Measurements from ENCODE around the gene WLS.

WLS gene

DNA sequence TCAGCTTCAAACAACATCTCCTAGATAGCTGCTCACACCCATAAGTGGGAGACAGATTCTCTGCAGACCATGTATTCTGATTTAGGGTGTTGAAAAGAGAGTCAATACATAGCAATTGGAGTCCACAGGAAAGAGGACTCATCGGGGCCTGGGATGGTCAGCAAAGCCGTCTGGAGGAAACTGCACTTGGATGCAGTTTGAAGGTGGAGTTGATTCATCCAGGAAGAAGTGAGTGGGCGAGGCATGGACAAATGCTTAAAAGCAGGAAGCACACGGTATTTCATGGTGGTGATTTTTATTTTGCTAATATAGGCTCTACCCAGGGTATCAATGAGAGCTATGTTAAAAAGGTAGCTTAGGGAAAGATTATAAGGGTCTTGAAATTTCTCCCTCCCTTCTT is 145.1 kb downstream of the WLS start:
- TF ChIP-seq, protein P1, sequence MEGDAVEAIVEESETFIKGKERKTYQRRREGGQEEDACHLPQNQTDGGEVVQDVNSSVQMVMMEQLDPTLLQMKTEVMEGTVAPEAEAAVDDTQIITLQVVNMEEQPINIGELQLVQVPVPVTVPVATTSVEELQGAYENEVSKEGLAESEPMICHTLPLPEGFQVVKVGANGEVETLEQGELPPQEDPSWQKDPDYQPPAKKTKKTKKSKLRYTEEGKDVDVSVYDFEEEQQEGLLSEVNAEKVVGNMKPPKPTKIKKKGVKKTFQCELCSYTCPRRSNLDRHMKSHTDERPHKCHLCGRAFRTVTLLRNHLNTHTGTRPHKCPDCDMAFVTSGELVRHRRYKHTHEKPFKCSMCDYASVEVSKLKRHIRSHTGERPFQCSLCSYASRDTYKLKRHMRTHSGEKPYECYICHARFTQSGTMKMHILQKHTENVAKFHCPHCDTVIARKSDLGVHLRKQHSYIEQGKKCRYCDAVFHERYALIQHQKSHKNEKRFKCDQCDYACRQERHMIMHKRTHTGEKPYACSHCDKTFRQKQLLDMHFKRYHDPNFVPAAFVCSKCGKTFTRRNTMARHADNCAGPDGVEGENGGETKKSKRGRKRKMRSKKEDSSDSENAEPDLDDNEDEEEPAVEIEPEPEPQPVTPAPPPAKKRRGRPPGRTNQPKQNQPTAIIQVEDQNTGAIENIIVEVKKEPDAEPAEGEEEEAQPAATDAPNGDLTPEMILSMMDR (IDR thresholded peaks at IDR 0.05; ENCODE audit: low read depth, low read length): no peak
- H3K4me3 ChIP-seq (ENCODE audit: low read depth, low read length): no peak overlapping the region

DNA sequence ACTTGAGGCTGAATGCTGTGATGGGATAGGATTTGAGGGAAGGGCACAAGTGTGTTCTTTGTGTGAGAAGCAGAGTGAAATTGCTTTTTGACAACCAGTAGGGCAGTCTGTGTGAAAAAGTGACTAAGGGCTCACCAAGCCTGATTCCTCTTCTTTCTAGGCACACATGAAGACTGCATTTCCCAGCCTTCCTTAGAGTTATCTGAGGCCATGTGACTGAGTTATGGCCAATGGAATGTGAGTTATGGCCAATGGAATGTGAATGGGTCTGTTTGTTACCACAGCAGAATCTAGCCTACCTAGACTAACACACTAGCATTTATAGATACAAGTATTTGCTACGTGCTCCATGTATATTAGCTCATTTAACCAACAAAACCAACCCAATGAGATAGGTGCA is 146.6 kb downstream of the WLS start:
- no peak overlapping the region for H3K4me3 ChIP-seq (ENCODE audit: low read depth, low read length)
- TF ChIP-seq, protein P1 (IDR thresholded peaks at IDR 0.05; ENCODE audit: low read depth, low read length): no peak

DNA sequence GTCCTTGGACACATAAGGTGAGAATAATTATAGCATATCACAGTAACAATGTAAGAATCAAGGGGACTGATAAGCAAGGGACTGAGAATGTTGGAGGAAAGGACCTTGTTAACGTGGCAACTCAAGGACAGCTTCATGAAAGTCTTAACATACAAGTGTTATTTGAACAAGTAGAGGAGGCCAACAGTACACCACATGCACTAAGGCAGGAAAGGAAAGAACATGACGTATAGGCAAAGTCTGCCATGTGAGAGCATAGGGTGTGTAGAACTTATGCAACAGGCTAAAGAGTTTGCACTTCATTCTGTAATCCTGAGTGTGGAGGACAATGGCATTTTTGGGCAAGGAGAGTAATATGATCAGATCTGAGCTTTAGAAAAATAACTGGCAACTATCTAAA is 148.6 kb downstream of the WLS start:
- TF ChIP-seq, protein P1 (IDR thresholded peaks at IDR 0.05; ENCODE audit: low read depth, low read length): no peak
- no peak overlapping the region for H3K4me3 ChIP-seq (ENCODE audit: low read depth, low read length)

DNA sequence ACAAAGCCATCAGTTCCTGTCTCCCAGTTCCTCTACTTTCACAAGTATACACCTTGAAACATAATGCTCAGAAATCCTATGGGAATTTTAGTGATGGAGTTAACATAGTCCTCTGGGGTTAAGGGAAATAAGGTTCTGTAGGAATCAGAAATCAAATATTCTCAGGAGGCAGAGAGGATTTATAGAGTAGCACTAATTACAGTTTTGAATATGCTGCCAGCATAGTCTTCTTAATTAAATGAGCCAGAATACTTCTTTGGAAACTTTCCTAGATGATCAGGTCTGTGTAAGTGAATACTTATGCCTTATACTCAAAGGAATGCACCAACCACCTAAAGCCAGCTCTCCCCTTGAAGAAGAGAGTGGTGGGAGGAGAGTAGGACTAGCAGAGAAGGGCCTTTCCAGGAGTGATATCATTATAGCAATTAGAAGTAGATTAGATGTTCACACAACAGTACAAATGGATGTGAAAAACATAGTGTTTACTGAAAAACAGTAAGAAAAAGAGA is 150.5 kb downstream of the WLS start:
- H3K4me3 ChIP-seq (ENCODE audit: low read depth, low read length): no peak overlapping the region
- TF ChIP-seq, protein P1 (IDR thresholded peaks at IDR 0.05; ENCODE audit: low read depth, low read length): no peak

GRCh38 chr1:68078647-68079046 is 153.7 kb downstream of the WLS start:
- H3K4me3 ChIP-seq (ENCODE audit: low read depth, low read length): no peak overlapping the region
- TF ChIP-seq, protein P1 (IDR thresholded peaks at IDR 0.05; ENCODE audit: low read depth, low read length): no peak

Data from WI38 (cell line).